Renal cortex interstitium (tissue), 11 donors: Measurements from ENCODE around the gene ACOT12. TPM values are rescaled to one million over a fixed set of nuclear protein-coding genes. Genes with fewer than 3 reads are reported as not detected.
"Not testable (repeated sequence)": the region's sequence is repeated elsewhere in the genome, so short reads cannot be mapped to it uniquely, and the experiment has no call there.

Experiments
- DNase-seq, 11 donors: peaks; one replicate each; pipeline ENCODE4 v3.0.0-alpha.2; 2013; ENCODE audit warnings: low read depth in 9 of 11, low spot score in 4 of 11; ENCODE audit errors: extremely low read depth in 1 of 11
- polyA plus RNA-seq, 3 donors: library from polyadenylated mRNA; unstranded; fragments of 120-200 nt; gene quantifications; one replicate each; pipeline ENCODE4 v1.2.1, GENCODE V29; 2013; ENCODE audit not compliant: insufficient read length in 3 of 3

ACOT12 gene
- polyA plus RNA-seq, 3 donors, result 0.53 to 1.3 (median 0.90) TPM

DNA sequence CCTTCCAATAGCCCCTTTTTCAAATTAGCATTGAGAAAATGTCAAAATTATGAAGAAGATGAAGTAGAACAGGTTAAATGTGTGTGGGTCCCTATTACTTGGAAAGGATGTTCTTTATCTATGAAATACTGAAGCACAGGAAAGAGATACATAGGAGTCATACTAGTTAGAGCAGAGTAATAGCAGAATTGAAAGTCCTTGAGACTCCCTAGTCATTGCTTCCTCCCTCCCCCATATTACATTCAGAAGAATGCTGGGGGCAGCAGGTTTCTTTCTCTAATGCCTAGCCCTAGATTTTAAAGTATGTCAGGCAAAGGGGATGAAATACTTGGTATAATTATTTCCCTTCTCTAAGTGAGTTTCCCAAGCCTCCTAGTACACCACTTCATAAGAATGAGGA lies 88.1 kb downstream of the ACOT12 start:
- DNase-seq, result no peak

DNA sequence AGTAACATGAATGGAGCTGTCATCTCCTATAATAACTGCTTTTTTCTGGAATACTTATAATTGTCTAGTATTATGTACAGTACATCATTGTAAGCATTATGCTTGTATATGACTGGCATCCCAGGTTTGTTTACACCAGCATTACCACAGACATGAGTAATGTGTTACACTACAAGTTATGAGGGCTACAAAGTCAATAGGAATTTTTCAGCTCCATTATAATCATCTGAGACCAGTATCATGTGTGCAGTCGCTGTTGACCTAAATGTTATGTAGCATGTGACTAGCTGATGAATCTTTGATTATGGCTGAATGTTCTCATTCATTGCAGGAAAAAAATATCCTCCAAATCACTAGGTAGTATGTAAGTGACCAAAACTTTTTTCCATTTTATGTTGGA lies 90.4 kb downstream of the ACOT12 start:
- DNase-seq, result no peak

DNA sequence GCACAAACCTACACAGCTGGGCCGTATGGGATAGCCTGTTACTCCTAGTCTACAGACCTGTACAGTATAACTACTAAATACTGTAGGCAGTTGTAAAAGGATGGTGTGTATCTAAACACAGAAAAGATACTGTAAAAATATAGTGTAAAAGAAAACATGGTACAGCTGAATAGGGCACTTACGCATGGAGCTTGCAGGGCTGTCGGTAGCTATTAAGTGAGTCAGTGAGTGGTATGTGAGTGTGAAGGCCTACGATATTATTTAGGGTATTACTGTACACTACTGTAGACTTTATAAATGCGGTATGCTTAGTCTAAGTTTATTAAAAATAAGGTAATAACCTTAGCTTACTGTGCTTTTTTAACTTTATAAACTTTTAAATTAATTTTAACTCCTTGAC lies 91.3 kb downstream of the ACOT12 start:
- no peak for DNase-seq

DNA sequence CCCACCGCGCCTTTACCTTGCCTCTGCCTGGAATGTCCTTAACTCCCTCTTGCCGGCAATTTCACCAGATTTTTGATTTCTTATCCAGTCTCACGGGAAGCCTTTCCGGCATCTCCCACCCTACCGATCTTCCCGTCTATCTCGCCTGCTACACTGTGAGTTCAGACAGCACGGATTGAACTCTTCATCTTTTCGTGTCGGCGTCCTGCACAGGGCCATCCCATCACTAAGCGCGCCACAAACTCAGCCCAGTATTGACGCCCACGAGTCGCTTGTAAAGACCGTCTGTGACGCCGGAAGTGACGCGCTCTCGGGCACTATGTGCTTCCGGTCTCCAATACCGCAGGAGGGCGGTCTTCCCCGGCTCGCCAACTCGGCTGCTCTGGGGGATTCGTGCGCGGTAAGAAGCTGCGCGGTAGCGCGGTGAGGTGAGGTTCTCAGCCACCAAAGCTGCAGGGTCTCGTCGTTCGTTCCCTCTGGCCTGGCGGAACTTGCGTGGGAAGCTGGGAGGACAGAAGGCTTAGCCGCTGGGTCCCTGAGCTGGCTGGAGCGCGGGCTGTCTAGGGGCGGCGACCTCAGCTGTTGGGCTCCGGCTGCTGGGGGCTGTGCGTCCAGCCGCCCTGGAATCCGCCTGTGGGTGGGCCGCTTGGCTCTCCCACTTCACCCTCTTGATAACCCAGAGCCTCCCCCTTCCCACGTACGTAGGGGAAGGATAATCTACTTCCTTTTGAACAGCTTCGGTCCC lies 92.5 kb downstream of the ACOT12 start, which contains the start of gene ZCCHC9:
Gene ZCCHC9, plus strand, starts transcription at position 317 of the 745 bp plus-strand sequence. CDS start 3,171 bp downstream, outside the sequence.
- peak; percentile 91 to 96 (median 94) for DNase-seq

DNA sequence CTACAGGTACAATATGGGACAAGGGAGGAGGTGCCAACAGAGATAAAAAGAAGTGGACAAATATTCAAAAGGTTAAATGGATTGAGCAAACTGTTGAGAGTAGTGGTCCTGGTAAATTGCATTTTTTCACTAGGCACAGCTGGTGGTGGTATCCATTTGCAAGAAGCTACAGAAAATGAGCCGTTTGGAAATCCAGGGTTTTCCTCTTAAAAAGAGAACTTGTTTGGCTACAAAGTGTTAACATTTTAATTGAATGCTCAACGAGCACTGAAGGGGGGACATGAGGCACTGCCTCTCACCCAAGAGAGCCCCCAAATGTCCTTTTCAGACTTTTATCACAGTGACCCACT lies 93.0 kb downstream of the ACOT12 start:
- DNase-seq, result no peak

DNA sequence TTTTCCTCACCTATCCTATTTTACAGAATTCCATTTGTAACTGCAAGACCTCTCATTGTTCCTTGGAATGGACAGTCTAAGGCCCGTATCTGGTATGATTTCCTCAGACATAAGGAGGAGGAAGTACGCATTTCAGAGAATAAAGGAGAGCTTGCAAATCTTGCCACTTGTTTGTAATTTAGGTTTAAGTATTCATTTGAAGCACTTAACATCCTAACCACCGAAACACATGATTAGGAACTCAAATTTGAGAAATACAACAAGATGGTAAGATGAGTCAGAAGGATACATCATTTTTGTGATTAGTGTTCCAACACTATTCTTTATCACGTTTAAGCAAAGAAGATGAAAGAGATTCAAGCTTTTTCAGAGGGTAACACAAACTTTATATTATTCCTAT lies 96.4 kb downstream of the ACOT12 start:
- no peak for DNase-seq

DNA sequence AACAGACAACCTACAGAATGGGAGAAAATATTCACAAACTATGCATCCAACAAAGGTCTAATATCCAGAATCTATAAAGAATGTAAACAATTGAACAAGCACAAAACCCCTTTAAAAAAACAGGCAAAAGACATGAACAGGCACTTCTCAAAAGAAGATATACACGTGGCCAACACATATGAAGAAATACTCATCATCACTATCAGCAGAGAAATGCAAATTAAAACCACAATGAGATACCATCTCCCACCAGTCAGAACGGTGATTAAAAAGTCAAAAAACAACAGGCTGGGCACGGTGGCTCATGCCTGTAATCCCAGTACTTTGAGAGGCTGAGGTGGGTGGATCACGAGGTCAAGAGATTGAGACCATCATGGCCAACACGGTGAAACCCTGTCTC lies 99.9 kb downstream of the ACOT12 start:
- not testable (repeated sequence) for DNase-seq

DNA sequence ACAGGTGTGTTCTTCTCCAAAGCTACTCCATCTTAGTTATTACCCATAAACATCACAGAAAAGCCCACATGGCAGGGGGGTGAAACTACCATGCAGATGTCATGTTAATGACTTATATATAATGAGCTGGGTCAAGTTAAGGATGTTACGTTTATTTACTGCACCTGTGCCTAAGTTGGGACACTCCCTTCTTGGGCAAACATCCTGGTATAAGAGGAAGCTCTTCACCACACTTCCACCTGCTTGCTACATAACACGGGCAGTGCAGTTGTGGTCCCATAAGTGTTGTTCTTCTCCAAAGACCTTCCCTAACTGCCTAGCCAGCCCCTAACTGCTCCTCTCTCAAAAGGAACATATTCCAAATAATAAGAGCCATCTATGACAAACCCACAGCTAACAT lies 101.8 kb downstream of the ACOT12 start:
- no peak for DNase-seq

DNA sequence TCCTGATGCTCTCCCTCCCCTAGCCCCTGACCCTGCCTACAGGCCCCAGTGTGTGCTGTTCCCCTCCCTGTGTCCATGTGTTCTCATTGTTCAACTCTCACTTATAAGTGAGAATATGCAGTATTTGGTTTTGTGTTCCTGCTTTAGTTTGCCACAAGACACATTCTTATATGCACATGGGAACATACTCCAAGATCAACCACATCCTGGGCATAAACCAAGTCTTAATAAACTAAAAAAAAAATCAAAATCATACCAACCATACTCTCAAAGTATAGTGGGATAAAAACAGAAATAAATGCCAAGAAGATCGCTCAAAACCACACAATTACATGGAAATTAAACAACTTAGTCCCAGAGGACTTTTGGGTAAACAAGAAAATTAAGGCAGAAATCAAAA lies 103.8 kb downstream of the ACOT12 start:
- no peak for DNase-seq

DNA sequence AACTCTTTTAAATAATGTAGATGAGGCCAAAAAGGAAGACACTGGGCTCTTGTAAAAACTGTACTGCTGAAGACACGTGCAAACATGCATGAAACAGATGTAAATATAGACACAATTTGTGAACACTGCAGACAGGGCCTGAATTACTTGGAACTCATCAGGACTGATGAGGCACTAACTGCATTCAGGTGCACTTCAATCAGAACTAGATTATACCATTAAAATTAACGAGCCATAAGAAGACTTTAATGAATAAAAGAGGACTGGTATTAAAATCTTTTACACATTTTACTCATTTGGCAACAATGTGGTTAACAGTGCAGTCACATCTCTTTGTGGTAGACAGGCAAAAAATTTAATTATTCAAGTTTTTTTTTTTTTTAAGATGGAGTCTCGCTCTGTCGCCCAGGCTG lies 105.9 kb downstream of the ACOT12 start:
- DNase-seq, result no peak

DNA sequence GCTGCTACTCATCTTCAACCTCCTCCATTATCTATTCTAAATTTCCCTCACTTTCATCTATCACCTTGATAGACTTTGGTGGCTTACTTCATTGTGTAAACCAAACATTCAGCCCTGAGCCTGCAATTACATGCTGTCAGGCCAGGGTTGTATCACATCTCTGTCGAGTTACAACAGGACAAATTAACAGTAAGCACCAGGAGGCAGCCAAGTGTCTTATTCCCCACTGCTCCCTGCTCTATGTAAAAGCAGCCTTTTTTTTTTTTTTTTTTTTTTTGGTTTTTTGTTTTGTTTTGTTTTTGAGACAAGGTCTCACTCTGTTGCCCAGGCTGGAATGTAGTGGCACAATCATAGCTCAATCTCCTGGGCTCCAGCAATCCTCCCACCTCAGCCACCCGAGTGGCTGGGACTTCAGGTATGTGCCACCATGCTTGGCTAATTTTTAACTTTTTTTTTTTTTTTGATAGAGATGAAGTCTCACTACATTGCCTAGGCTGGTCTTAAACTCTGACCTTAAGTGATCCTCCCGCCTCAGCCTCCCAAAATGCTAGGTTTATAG lies 107.8 kb downstream of the ACOT12 start:
- DNase-seq, result no peak

DNA sequence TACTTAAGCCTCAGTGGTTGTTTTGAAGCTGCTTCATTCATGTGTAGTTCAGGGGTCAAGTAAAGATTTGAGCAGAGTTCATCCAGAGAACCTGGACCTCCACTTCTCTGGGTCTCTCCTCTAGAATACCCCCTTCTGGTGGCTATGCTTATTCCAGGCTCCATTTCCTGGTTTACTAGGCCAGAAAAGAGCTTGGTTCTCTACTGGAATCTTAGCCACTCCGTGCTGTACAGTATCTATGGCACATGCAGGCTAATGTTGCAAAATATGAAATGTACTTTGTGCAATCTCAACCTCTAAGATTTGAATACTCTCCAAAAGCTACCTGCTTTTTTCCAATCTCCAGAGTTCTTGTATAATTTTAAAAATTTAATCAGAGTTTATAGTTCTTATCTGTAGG lies 110.0 kb downstream of the ACOT12 start:
- no peak for DNase-seq

Other genes with a start within 250 kb of the ACOT12 start
- gene CKMT2, start 160.8 kb downstream of the ACOT12 start, polyA plus RNA-seq, result 10 to 100 TPM in 1 of 3 donors, 1 to 10 TPM in 2; 4.9 to 10.5 (median 5.7) TPM
- 10 to 100 TPM; 36.4 to 42.9 (median 42.9) TPM for gene ZCCHC9, start 92.5 kb downstream of the ACOT12 start, polyA plus RNA-seq